K562 (cell line): ENCODE measurements around the gene VGLL1. TPM values are rescaled to one million over a fixed set of nuclear protein-coding genes. Genes with fewer than 3 reads are reported as not detected.

Source experiments
- ATAC-seq: fragments of 200-7000 bp; cut with Tn5 transposase; 3 replicates; pipeline ENCODE4 v1.9.1; 2020; ENCODE audit warnings: moderate library complexity
- BruUV-seq: library from RNA; stranded (reverse); fragments of 400-500 nt; replicated peaks from 2 replicates; lab custom pipeline; 2021; lab: Mats Ljungman, UMichigan
- CTCF ChIA-PET: fragments of 300-600 bp; formaldehyde crosslinking; extraction: SDS; loops from one replicate; lab custom pipeline; 2021; ENCODE audit warnings: low intra/inter-chr PET ratio; lab: Yijun Ruan, JAX
- POLR2A ChIA-PET: fragments of 300-600, 350-650 bp; sonication (Branson Sonifier 250); formaldehyde crosslinking; extraction: SDS; loops from one replicate; lab custom pipeline; 2021; ENCODE audit warnings: antibody characterized with exemption, inconsistent platforms; lab: Yijun Ruan, JAX
- DNase-seq, 4 experiments: peaks; one replicate each; pipeline versions ENCODE4 v3.0.0 to v3.0.0-alpha.2; 2011 to 2018; ENCODE audit warnings: low spot score in 3 of 4, mixed read lengths in 3 of 4; ENCODE audit errors: extremely low read depth in 1 of 4
- FAIRE-seq: peaks from 2 replicates; lab custom pipeline; 2011; peaks lifted over from hg19 to GRCh38; lab: Jason Lieb, UNC
- H2AFZ ChIP-seq: 2 replicates; pipeline ENCODE4 v1.6.0; 2011; ENCODE audit warnings: low read depth, low read length, control low read depth, inconsistent platforms
- H3K27ac ChIP-seq: fragments of 200-600 bp; 3 replicates; pipeline ENCODE4 v1.8.0; 2011; ENCODE audit warnings: low read depth, mild to moderate bottlenecking, control low read depth, inconsistent platforms, low read length, moderate library complexity, mixed read lengths; ENCODE audit errors: extremely low read depth
- H3K27me3 ChIP-seq, 2 experiments: fragments of 300-600 bp in 1 of 2; 2 replicates in 1 of 2; 3 replicates in 1 of 2; pipeline versions ENCODE4 v1.6.0 to v1.8.0; 2011; ENCODE audit warnings: inconsistent platforms in 2 of 2, low read length in 2 of 2, mild to moderate bottlenecking in 1 of 2, mixed read lengths in 1 of 2, moderate library complexity in 1 of 2; ENCODE audit not compliant: control insufficient read depth in 2 of 2, insufficient read depth in 2 of 2
- H3K36me3 ChIP-seq: fragments of 300-600 bp; 3 replicates; pipeline ENCODE4 v1.8.0; 2011; ENCODE audit warnings: mild to moderate bottlenecking, low read length, inconsistent platforms; ENCODE audit not compliant: control insufficient read depth, insufficient read depth
- H3K4me1 ChIP-seq, 2 experiments: fragments of 200-600 bp in 1 of 2; replicated peaks in 1 of 2; 2 replicates in 1 of 2; 3 replicates in 1 of 2; pipeline versions ENCODE4 v1.5.1 to v1.8.0; 2011; ENCODE audit warnings: inconsistent platforms in 2 of 2, low read length in 2 of 2, mild to moderate bottlenecking in 1 of 2, mixed read lengths in 1 of 2, moderate library complexity in 1 of 2; ENCODE audit not compliant: control insufficient read depth in 2 of 2, insufficient read depth in 2 of 2
- H3K4me2 ChIP-seq: 2 replicates; pipeline ENCODE4 v1.6.1; 2011; ENCODE audit warnings: low read length, control low read depth, inconsistent platforms, mixed read lengths; ENCODE audit not compliant: insufficient read depth
- H3K4me3 ChIP-seq: fragments of 200-600 bp; sonication (generic), shearing (Covaris generic); 2 replicates; pipeline ENCODE4 v1.5.1; 2016; ENCODE audit warnings: control low read depth, inconsistent platforms
- H3K79me2 ChIP-seq: fragments of 200-600 bp; 3 replicates; pipeline ENCODE4 v1.8.0; 2011; ENCODE audit warnings: low read length, inconsistent platforms; ENCODE audit not compliant: control insufficient read depth, insufficient read depth
- H3K9ac ChIP-seq, 2 experiments: 2 replicates each; pipeline versions ENCODE4 v1.6.0 to v1.6.1; 2011; ENCODE audit warnings: low read depth in 2 of 2, low read length in 2 of 2, control low read depth in 1 of 2, inconsistent platforms in 1 of 2, mild to moderate bottlenecking in 1 of 2, mixed read lengths in 1 of 2; ENCODE audit not compliant: insufficient read depth in 1 of 2
- H3K9me1 ChIP-seq: one replicate; pipeline ENCODE4 v1.6.0; 2011; ENCODE audit warnings: inconsistent platforms, mild to moderate bottlenecking, low read length, moderate library complexity; ENCODE audit not compliant: control insufficient read depth, insufficient read depth
- H3K9me3 ChIP-seq: replicated peaks from 2 replicates; pipeline ENCODE4 v1.5.1; 2011; ENCODE audit warnings: low read depth, low read length, inconsistent platforms; ENCODE audit not compliant: control insufficient read depth, insufficient read depth
- H4K20me1 ChIP-seq: replicated peaks from 2 replicates; pipeline ENCODE4 v1.6.1; 2011; ENCODE audit warnings: low read length, inconsistent platforms, mixed read lengths; ENCODE audit not compliant: control insufficient read depth, insufficient read depth
- CREM ChIP-seq: IDR thresholded peaks from 2 replicates; pipeline ENCODE4 v1.6.1; 2014; ENCODE audit warnings: antibody characterized with exemption, low read depth
- FOS ChIP-seq: IDR thresholded peaks from 3 replicates; pipeline ENCODE4 v1.6.1; 2011; ENCODE audit not compliant: insufficient read length; ENCODE audit errors: extremely low read depth
- FOXK1 ChIP-seq: sonication (generic); formaldehyde crosslinking; IDR thresholded peaks from 2 replicates; pipeline ENCODE4 v1.8.0; 2022; ENCODE audit warnings: missing genetic modification reagents, mild to moderate bottlenecking, borderline replicate concordance
- GTF2E2 ChIP-seq: fragments of 200-800 bp; sonication (Bioruptor generic); IDR thresholded peaks from 2 replicates; pipeline ENCODE4 v1.6.1; 2016; ENCODE audit warnings: missing genetic modification characterization, missing compliant biosample characterization
- HNRNPLL ChIP-seq: fragments of 200-400 bp; formaldehyde crosslinking; IDR thresholded peaks from 2 replicates; pipeline ENCODE4 v1.6.1; 2017; ENCODE audit warnings: low read length, low read depth, mild to moderate bottlenecking; ENCODE audit not compliant: poor library complexity, severe bottlenecking
- PPARD ChIP-seq: fragments of 250-450 bp; sonication (Bioruptor Pico); IDR thresholded peaks from 2 replicates; pipeline ENCODE4 v1.8.0; 2022; ENCODE audit warnings: inconsistent platforms, mild to moderate bottlenecking, moderate library complexity
- TAL1 ChIP-seq: fragments of 450-650 bp; IDR thresholded peaks from 2 replicates; pipeline ENCODE4 v1.6.1; 2016; ENCODE audit warnings: mild to moderate bottlenecking
- TRIM24 ChIP-seq, 2 experiments: fragments of 450-650 bp; IDR thresholded peaks; 2 replicates each; pipeline ENCODE4 v1.6.1; 2016
- ZNF316 ChIP-seq: fragments of 450-650 bp; IDR thresholded peaks from 2 replicates; pipeline ENCODE4 v1.6.1; 2016
- WGBS: fragments of 100-300 bp; shearing (Covaris generic); methylation state at CpG from one replicate; pipeline ENCODE4 v1.1.6; 2016; ENCODE audit warnings: low coverage, mixed read lengths; ENCODE audit not compliant: insufficient coverage; ENCODE audit errors: missing lambda C conversion rate; 5-methylcytosine and 5-hydroxymethylcytosine counted together
- in situ Hi-C: fragments of 300-500 bp; cut with MboI; formaldehyde crosslinking; loops from 4 replicates; pipeline ENCODE4 v1.15.0; 2018; ENCODE audit warnings: inconsistent platforms, mixed read lengths
- intact Hi-C: fragments of 100-400 bp; cut with micrococcal nuclease; formaldehyde crosslinking; loops from 2 replicates; pipeline ENCODE4 v1.14.2; 2022
- polyA plus RNA-seq, 8 experiments: library from polyadenylated mRNA; depleted of rRNA in 4 of 8; stranded (reverse) in 5 of 8; unstranded in 3 of 8; fragments of >200 nt; fragmentation: Nextera tagmentation in 2 of 8; fragmentation: Illumina TruSeq in 1 of 8; extraction: Ambion mirVana in 2 of 8; extraction: Trizol in 1 of 8; gene quantifications; 2 replicates each; pipeline versions ENCODE4 v1.2.1 to v1.2.3, GENCODE V29; 2011 to 2014; ENCODE audit warnings: inconsistent platforms in 1 of 8, missing spikeins in 1 of 8
- total RNA-seq, 7 experiments: library from RNA; depleted of rRNA in 6 of 7; stranded (reverse); fragments of >200 nt in 6 of 7; fragmentation: Illumina TruSeq in 2 of 7; extraction: Trizol in 2 of 7; gene quantifications; 2 replicates each; pipeline versions ENCODE4 v1.2.1 to v1.2.3, GENCODE V29; 2011 to 2021; ENCODE audit warnings: low replicate concordance in 1 of 7
- TF ChIP-seq, protein P1 (sequence below): fragments of 450-650 bp; IDR thresholded peaks from one replicate; pipeline ENCODE4 v1.6.1; 2018; ENCODE audit warnings: mild to moderate bottlenecking, moderate library complexity; ENCODE audit not compliant: partially characterized antibody
- TF ChIP-seq, protein P2 (sequence below): sonication (generic); formaldehyde crosslinking; IDR thresholded peaks from 2 replicates; pipeline ENCODE4 v1.9.0; 2022; ENCODE audit warnings: mild to moderate bottlenecking, missing genetic modification reagents
- TF ChIP-seq, protein P3 (sequence below): fragments of 450-650 bp; IDR thresholded peaks from 2 replicates; pipeline ENCODE4 v1.6.1; 2018; ENCODE audit warnings: mild to moderate bottlenecking, low read depth; ENCODE audit not compliant: partially characterized antibody

VGLL1 gene
- total and polyA plus RNA-seq, 9 of the 15 experiments (the other 6 are each of a cell fraction or from before 2014, with no cell fraction given): not detected

DNA sequence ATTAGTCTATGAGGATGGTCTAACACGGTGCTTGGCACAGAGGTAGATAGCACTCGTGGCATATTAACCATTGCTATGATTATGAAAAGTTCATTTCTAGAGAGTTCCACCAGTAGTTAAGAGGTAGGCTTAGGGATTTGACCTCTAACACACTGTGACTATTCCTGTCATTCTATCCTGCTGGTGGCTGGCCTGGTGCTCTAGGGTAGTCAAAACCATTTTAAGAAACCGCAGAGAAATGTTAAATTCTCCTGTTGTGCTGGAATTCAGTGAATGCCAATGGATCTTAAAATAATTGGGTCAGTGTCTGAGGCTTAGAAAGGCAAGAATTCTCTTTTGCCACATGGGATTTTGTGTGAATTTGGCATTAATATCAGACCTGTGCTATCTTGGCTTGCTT, 53.9 kb downstream of the VGLL1 start:
- H3K79me2 ChIP-seq: no peaks in the 10 kb centered on the region
- H2AFZ ChIP-seq: no peak overlapping the region
- intact Hi-C loops (no loop called here), in situ Hi-C loops (no loop called here)
- ChIA-PET CTCF (no interaction called here), POLR2A (no interaction called here)
- TF ChIP-seq FOS (no peak), ZNF316 (no peak)
- TF ChIP-seq, protein P1, sequence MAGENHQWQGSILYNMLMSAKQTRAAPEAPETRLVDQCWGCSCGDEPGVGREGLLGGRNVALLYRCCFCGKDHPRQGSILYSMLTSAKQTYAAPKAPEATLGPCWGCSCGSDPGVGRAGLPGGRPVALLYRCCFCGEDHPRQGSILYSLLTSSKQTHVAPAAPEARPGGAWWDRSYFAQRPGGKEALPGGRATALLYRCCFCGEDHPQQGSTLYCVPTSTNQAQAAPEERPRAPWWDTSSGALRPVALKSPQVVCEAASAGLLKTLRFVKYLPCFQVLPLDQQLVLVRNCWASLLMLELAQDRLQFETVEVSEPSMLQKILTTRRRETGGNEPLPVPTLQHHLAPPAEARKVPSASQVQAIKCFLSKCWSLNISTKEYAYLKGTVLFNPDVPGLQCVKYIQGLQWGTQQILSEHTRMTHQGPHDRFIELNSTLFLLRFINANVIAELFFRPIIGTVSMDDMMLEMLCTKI: no peak
- no peaks in the 10 kb centered on the region for H3K36me3 ChIP-seq
- H3K9me1 ChIP-seq: no peaks in the 10 kb centered on the region
- DNase-seq (no peak), FAIRE-seq (no peak), ATAC-seq (no peak)
- no peak overlapping the region for H3K27ac ChIP-seq
- no peaks in the 10 kb centered on the region for H3K9me3 ChIP-seq
- no peaks in the 10 kb centered on the region for H3K4me1 ChIP-seq
- no peak overlapping the region for H3K4me3 ChIP-seq
- H3K9ac ChIP-seq: no peak overlapping the region
- H3K4me2 ChIP-seq: no peak overlapping the region
- H4K20me1 ChIP-seq: no peaks in the 10 kb centered on the region; the same call in 1 of the 2 replicates
- no TSS peak for BruUV-seq
- WGBS: 0% methylated on average over 3 of the region's 3 CpGs
- no peaks in the 10 kb centered on the region; a peak in 1 of 5 replicates for H3K27me3 ChIP-seq

DNA sequence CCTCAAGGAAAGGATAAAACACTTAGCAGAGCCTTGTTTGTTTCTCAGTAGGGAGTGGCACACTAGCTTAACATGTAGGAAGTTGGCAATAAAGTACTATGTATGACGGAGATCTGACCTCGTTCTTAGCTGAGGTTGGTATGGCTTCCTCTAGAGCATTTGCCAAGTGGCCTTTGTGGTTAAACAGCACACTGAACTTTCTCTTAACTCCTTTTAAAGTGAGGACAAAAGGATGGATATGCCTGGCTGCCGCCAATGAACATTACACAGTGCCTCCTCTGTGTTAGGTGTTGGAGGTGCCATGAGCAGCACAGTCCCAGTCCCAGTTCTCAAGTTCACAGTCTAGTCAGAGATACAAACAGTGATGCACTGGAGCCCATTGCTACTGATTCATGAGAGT, 54.4 kb downstream of the VGLL1 start:
- Histone ChIP-seq H3K4me3 (no peak overlapping the region), H3K9me3 (no peaks in the 10 kb centered on the region), H3K36me3 (no peaks in the 10 kb centered on the region), H2AFZ (no peak overlapping the region), H3K27me3 (no peaks in the 10 kb centered on the region; a peak in 1 of 5 replicates), H3K27ac (no peak overlapping the region), H3K79me2 (no peaks in the 10 kb centered on the region), H3K9me1 (no peaks in the 10 kb centered on the region), H3K4me1 (no peaks in the 10 kb centered on the region), H3K9ac (no peak overlapping the region), H3K4me2 (no peak overlapping the region), H4K20me1 (no peaks in the 10 kb centered on the region)
- in situ Hi-C loops (no loop called here), intact Hi-C loops (no loop called here)
- ATAC-seq (no peak), DNase-seq (no peak), FAIRE-seq (no peak)
- ChIA-PET POLR2A (no interaction called here), CTCF (no interaction called here)
- WGBS: 0% methylated on average over 3 of the region's 3 CpGs
- no TSS peak for BruUV-seq
- TF ChIP-seq PPARD: no peak
- TF ChIP-seq CREM: no peak
- TF ChIP-seq, protein P2, sequence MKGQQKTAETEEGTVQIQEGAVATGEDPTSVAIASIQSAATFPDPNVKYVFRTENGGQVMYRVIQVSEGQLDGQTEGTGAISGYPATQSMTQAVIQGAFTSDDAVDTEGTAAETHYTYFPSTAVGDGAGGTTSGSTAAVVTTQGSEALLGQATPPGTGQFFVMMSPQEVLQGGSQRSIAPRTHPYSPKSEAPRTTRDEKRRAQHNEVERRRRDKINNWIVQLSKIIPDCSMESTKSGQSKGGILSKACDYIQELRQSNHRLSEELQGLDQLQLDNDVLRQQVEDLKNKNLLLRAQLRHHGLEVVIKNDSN (CRISPR knock-in tag): no peak
- TF ChIP-seq TRIM24 (IDR thresholded peaks at IDR 0.05): no peak
- TF ChIP-seq FOXK1 (CRISPR knock-in tag): no peak
- TF ChIP-seq TAL1: no peak
- TF ChIP-seq, protein P3, sequence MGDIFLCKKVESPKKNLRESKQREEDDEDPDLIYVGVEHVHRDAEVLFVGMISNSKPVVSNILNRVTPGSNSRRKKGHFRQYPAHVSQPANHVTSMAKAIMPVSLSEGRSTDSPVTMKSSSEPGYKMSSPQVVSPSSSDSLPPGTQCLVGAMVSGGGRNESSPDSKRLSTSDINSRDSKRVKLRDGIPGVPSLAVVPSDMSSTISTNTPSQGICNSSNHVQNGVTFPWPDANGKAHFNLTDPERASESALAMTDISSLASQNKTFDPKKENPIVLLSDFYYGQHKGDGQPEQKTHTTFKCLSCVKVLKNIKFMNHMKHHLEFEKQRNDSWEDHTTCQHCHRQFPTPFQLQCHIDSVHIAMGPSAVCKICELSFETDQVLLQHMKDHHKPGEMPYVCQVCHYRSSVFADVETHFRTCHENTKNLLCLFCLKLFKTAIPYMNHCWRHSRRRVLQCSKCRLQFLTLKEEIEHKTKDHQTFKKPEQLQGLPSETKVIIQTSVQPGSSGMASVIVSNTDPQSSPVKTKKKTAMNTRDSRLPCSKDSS: no peak
- TF ChIP-seq HNRNPLL: no peak
- TF ChIP-seq GTF2E2 (tag): no peak
